Measurements from ENCODE around the gene GNG8. TPM values are rescaled to one million over a fixed set of nuclear protein-coding genes. Genes with fewer than 3 reads are reported as not detected.

GNG8 gene
- total and polyA plus RNA-seq, 12 donors, result 1.9 to 5.9 TPM; not detected in 10

DNA sequence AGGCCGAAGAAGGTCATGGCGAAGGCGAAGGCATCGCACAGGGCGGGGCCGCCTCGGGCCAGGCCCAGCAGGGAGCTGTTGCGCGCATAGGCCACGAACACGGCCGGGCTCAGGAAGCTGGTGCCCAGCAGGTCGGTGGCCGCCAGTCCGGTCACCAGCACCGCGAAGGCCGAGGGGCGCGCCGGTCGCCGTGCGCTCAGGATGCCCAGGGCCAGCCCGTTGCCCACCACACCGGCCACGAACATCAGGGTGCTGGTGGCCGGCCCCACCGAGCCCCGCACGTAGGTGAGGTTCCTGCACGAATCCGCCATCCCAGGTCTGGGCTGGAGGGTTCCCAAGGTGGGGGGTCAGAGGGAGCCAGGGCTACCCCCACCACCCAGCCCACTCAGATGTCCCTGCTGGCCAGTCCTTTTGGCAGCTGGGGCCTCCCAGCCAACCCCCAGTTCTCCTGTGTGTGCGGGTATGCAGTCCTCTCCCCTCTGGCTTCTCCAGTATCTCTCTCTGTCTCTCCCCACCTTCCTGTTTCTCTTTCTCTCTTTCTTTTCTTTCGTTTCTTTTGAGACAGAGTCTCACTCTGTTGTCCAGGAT, 12.0 kb downstream of the GNG8 start:
- TF ChIP-seq, protein P1, sequence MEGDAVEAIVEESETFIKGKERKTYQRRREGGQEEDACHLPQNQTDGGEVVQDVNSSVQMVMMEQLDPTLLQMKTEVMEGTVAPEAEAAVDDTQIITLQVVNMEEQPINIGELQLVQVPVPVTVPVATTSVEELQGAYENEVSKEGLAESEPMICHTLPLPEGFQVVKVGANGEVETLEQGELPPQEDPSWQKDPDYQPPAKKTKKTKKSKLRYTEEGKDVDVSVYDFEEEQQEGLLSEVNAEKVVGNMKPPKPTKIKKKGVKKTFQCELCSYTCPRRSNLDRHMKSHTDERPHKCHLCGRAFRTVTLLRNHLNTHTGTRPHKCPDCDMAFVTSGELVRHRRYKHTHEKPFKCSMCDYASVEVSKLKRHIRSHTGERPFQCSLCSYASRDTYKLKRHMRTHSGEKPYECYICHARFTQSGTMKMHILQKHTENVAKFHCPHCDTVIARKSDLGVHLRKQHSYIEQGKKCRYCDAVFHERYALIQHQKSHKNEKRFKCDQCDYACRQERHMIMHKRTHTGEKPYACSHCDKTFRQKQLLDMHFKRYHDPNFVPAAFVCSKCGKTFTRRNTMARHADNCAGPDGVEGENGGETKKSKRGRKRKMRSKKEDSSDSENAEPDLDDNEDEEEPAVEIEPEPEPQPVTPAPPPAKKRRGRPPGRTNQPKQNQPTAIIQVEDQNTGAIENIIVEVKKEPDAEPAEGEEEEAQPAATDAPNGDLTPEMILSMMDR (IDR thresholded peaks at IDR 0.05), result no peak
- Histone ChIP-seq H3K4me1 (peaks cover 15 to 76% (median 64%) of the 10 kb centered on the region in 9 donors), H3K27me3 (no peaks in the 10 kb centered on the region), H3K4me3 (peak overlapping the region in 9 of 10 donors; percentile 25 to 49 (median 41)), H3K27ac (peak overlapping the region in 9 of 10 donors; percentile 44 to 88 (median 76)), H3K36me3 (no peaks in the 10 kb centered on the region), H3K9me3 (no peaks in the 10 kb centered on the region)
- no peak for ATAC-seq
- intact Hi-C loops (cut with DNase I), result no loop called here
- WGBS, 2 donors, result 89 to 93% methylated on average over 35 of the region's 35 CpGs
- no peak for DNase-seq

DNA sequence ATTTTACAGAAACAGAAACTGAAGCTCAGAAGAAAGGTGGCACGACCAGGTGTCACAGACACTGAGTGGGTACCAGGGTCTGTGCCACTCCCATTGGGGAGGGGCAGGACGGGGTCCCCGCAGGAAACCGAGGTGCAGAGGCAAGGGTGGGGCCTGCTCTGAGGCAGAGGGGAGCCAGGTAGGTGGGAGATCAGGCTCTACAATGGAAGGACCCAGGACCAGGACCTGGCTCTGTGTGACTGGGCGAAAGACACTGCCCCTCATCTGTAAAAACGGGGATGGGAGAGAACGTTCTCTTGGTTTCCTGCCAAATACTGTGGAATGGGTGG, 13.9 kb downstream of the GNG8 start:
- Histone ChIP-seq H3K4me3 (peak overlapping the region in 9 of 10 donors; percentile 8 to 49 (median 41)), H3K36me3 (no peaks in the 10 kb centered on the region), H3K9me3 (no peaks in the 10 kb centered on the region), H3K4me1 (peaks cover 28 to 89% (median 78%) of the 10 kb centered on the region in 9 donors), H3K27ac (peak overlapping the region in 7 of 10 donors; percentile 40 to 79 (median 74)), H3K27me3 (no peaks in the 10 kb centered on the region)
- DNase-seq, result no peak
- intact Hi-C loops (cut with DNase I), result no loop called here
- TF ChIP-seq, protein P1 (IDR thresholded peaks at IDR 0.05), result no peak
- no peak for ATAC-seq
- 63 to 66% methylated on average over 7 of the region's 7 CpGs for whole genome bisulfite sequencing, 2 donors

DNA sequence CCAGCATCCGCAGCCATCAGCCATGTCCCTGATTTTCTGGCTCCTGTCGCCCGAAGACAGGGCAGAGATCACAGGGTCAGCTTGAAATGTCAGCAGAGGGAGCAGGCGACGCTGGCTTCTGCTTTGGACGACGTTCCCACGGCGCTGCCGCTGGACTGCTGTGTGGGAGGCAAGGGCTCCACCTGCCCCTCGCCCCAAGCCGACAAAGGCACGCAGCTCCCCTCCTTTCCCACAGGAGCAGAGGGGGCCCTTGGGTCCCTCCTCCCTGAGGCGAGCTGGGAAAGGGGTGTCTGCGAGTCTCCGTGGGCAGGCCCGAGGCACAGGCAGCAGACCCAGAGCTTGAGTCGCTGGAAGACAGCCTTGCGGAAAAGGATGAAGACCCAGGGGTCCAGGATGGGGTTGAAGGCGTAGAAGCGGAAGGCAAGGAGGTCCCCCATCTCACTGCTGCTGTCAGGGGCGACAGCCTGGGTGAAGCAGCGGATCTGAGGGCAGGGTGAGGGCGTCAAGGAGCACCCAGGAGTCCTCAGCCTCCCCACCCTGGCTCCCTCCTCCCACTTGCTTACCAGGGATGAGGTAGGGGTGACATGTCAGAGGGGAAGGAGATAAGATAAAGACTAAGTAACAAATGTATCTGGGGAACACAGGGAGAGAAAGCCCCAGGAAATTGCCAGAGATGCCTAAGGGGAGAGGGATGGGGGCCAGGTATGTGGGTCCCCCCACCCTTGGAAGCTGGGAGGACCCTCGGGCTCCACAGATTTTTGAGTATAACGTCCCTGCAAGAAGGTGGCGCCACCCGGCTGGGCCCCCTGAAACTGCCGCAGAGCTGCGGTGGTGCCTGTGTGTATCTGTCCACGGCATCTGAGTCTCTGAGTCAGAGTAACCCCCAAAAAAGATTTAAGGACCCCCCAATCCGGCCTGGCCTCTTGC, 14.5 kb downstream of the GNG8 start:
- DNase-seq (no peak), ATAC-seq (no peak)
- intact Hi-C loops (cut with DNase I), result no loop called here
- Histone ChIP-seq H3K27me3 (no peaks in the 10 kb centered on the region), H3K27ac (peak overlapping the region in 9 of 10 donors; percentile 41 to 79 (median 69)), H3K36me3 (no peaks in the 10 kb centered on the region), H3K4me1 (peaks cover 22 to 89% (median 81%) of the 10 kb centered on the region in 9 donors), H3K4me3 (peak overlapping the region in 9 of 10 donors; percentile 8 to 49 (median 41)), H3K9me3 (no peaks in the 10 kb centered on the region)
- TF ChIP-seq, protein P1 (IDR thresholded peaks at IDR 0.05), result peak in 2 of 9 donors; percentile 5 to 8
- 54 to 63% methylated on average over 32 of the region's 32 CpGs for WGBS, 2 donors

DNA sequence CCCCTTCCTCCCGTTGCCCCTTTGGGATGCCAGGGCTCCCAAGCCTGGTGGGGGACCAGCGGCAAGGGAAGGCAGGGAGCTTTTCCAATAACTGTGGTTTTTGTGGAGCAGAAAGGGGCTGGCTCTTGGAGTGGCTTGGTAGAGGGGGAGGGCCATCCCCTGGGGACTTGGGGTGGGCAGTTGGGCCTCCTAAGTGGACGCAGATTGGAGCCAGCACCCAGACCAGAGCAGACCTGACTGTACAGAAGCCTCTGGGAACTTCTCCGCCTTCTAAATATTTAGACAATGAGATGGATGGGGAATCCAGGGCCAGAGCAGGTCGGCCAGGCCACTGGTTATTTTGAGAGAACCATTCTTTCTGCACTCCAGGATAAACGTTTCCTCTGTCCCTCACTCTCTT, 15.3 kb downstream of the GNG8 start:
- H3K36me3 ChIP-seq, result no peaks in the 10 kb centered on the region
- peaks cover 21 to 84% (median 75%) of the 10 kb centered on the region in 9 donors for H3K4me1 ChIP-seq
- intact Hi-C loops (cut with DNase I), result no loop called here
- H3K27ac ChIP-seq, result peak overlapping the region in 9 of 10 donors; percentile 41 to 79 (median 69)
- TF ChIP-seq, protein P1 (IDR thresholded peaks at IDR 0.05), result no peak
- ATAC-seq (peak in 1 of 8 donors; percentile 5), DNase-seq (no peak)
- H3K27me3 ChIP-seq, result no peaks in the 10 kb centered on the region
- no peaks in the 10 kb centered on the region for H3K9me3 ChIP-seq
- WGBS, 2 donors, result 52 to 58% methylated on average over 6 of the region's 6 CpGs
- peak overlapping the region in 7 of 10 donors; percentile 14 to 49 (median 45) for H3K4me3 ChIP-seq

All from heart right ventricle (tissue), 16 donors.